GM21515 (cell line): Measurements from ENCODE around the gene UNC80.
A peak's percentile ranks its signal among the peaks of the same experiment; 100 is the strongest.

ENCODE experiments used
- ATAC-seq: cut with Tn5 transposase; IDR thresholded peaks from one replicate; pipeline ENCODE4 v1.9.1; 2021; ENCODE audit not compliant: unreplicated experiment

The UNC80 gene

DNA sequence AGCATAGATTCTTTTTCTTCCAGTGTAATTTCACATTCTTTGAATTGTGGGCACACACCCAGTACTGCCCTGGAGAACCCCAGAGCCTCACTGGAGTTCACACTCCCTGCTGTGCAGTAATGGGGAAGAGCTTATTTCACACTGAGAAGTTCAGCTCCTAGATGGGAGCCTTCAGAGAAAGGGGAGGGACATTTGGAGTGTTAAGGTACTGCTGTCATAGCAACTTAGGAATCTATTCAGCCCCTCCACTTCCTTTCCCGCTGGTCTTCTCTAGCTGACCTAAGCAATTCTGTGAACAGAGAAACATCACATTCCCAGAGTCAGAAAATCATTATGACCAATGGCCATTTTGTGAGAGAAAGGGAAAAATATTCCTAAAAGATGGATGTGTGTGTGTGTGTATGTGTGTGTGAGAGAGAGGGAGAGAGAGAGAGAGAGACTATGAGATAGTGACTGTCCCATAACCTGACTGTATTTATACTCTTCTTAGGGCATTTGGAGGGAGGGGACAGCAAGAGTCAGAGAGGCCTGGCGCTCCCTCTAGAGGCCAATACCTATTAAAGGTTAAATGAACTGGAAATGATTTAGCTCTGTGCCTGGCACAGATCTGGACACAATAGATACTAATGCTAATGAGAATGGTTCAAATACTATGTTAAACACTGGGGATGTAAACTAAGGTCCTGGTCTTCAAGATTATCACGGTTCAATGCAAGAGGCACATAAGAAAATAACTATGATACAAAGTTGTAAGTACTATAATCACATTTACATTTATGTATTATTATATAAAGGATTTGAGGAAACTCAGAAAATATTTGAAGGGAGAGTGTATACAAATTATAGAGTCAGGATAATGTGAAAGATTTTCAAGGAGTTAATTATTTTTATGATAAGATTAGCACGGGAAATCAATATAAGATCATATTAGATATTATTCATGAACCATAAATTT is 189.3 kb downstream of the UNC80 start:
- peak; percentile 95 for ATAC-seq

DNA sequence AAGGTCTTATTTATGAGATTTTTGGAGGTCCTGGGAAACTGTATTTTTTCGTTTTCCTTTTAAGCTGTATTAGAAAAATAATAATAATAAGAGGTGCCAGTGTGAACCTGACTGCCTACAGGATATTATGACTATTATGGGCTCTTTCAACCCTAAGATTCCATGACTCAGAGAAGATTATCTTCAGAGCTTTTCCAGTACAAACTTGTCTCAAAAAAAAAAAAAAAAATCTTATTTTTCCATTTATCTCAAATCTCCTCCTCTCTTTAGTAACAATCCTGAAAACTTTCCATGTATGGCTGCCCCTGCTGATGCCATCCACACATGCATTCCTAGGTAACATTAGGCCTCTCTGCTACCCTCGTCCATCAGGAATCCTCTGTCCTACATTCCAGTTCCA is 194.1 kb downstream of the UNC80 start:
- ATAC-seq = no peak

DNA sequence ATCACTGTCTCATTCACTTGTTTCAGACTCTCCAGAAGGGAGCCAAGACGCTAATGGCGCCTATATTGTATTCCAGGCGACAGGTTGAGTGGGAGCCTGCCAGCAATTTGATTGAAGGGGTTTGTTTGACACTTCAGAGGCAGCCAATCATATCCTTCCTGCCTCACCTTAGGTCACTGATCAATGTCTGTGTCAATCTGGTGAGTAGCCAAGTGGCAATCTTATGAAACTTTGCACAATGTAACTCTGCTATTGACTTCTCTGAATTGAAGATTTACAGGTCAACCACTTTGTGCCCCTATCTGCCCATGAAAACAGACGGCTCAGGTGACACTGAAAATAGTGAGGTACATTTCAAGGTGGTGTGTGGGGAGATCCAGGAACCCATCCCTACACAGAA is 198.1 kb downstream of the UNC80 start:
- no peak for ATAC-seq

GRCh38 chr2:209970271-209970670 is 198.6 kb downstream of the UNC80 start:
- no peak for ATAC-seq

DNA sequence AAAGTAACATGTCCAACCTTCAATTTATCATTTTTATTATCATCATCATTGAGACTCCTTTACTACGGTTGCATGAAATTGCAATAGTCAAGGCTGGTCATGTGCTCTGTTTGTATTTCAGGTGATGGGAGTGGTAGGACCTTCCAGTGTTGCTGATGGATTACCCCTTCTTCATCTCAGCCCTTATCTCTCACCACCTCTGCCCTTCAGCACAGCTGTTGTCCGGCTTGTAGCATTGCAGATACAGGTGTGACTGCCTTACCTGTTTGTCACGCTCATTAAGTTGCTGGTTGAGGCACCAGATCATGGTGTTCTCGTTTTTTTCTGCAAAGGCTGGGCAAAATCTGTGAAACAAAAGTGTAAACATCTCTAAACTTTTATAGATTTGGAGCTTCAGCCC is 199.1 kb downstream of the UNC80 start:
- ATAC-seq = no peak

DNA sequence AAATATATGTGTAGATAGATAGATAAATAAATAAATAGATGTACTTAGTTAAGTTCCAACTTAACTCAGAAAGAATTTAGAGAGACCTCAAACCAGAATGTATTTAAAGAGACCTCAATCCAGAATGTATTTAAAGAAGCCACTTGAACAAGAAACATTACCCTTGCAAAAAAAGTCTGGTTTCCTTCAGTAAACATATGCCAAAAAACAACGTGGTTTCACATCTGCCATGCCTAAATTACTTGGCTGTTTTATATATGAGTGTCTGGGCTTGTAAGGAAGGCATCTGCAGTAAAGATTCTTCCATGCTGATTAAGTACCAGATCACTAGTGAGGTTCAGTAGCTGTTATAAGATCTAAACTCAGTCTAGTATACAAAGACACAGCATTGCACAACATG is 201.7 kb downstream of the UNC80 start:
- no peak for ATAC-seq

DNA sequence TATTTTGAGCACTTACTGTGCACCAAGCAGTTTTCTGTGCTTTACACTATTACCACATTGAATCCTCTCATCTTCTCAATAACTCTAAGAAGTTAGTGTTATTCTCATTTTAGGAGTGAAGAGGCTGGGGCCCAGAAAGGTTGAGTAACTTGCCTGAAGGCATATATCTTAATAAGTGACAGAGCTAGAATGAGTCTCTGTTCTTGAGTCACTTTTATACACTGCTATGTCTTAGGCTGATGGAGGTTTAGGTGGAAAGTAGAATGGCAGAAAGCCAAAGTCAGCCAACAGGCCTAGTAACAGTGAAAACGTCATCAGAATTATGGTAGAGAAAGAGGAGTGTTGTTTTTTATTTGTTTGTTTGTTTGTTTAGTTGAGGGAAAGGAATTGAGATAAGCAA is 202.9 kb downstream of the UNC80 start:
- no peak for ATAC-seq

DNA sequence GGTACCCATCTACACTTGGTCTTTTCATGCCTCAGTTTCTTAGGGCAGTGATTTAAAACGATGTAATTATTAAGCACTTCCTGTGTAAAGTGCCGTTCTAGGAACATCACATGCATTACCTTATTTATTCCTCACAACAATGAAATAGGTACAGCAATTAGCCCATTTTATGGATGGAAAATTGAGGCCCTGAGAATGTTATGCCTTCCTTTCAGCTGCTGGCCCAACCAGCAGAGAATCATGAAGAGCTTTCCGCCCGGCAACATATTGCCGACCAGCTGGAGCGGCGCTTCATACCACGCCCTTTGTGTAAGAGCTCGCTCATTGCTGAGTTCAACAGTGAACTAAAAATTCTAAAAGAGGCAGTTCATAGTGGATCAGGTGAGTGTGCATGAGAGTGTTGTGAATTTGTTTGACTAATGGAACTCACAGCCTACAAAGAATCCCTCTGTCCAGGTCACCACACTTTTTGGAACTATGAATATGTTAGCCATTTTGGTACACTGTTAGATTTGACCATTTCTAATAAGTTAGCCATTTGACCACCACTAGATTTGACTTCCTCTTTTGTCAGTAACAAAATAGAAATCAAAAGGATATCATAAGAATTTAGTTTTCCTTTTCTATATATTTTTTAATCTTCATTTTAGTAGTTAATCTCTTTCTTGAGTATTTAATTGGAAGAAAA is 205.2 kb downstream of the UNC80 start:
- ATAC-seq = peak; percentile 66

- no peak for ATAC-seq
These were observed 206.0 kb downstream of the UNC80 start for GRCh38 chr2:209977386-209978239.

DNA sequence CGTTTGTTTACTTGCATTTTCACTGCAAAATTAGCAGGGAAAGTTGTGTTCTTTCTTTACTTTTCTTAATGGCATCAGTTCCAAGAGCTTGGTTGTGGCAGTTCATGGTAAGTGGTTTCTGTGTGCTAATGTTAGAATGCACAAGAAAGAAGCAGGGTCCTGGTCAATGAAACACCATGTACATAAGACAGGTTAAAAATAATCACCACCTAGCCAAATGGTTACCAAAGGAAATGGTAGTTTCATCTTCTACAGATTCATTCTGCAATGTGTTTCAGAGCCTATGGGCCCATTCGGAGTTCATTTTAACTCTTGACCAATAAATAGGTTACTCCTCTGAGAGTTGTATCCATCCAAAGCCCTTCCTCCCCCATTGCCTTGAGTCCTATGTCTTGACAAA is 212.7 kb downstream of the UNC80 start:
- ATAC-seq = no peak

- no peak for ATAC-seq
These were observed 214.2 kb downstream of the UNC80 start for GRCh38 chr2:209985874-209986273.

GRCh38 chr2:209986415-209986814 is 214.8 kb downstream of the UNC80 start:
- ATAC-seq = no peak

- no peak for ATAC-seq
These were observed 216.4 kb downstream of the UNC80 start for GRCh38 chr2:209988010-209988409.

GRCh38 chr2:209990838-209991237 is 219.2 kb downstream of the UNC80 start:
- no peak for ATAC-seq

DNA sequence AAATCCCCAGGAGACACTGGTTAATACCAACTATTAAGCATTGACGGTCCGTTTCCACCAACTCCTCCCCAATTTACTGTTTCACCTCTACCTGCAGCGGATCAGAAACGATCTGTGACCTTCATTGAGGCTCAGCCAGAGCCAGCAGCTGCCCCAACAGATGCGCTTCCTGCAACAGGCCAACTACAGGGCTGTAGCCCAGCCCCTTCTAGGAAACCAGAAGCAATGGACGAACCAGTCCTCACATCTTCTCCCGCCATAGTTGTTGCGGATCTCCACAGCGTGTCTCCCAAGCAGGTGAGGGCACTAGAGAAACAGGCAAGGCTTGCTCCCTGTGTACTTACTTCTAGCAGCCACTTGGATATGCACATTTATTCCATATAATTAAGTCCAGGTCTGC is 222.3 kb downstream of the UNC80 start:
- ATAC-seq = no peak

- no peak for ATAC-seq
These were observed 227.0 kb downstream of the UNC80 start for GRCh38 chr2:209998596-209998995.

- ATAC-seq = no peak
These were observed 229.1 kb downstream of the UNC80 start for GRCh38 chr2:210000464-210001324.

GRCh38 chr2:210002158-210003157 is 230.8 kb downstream of the UNC80 start, which contains the start of gene RPE:
Gene RPE, plus strand, starts transcription at chr2:210002638. Its CDS starts 24 bp downstream, at chr2:210002662.
- ATAC-seq = peak; percentile 99

DNA sequence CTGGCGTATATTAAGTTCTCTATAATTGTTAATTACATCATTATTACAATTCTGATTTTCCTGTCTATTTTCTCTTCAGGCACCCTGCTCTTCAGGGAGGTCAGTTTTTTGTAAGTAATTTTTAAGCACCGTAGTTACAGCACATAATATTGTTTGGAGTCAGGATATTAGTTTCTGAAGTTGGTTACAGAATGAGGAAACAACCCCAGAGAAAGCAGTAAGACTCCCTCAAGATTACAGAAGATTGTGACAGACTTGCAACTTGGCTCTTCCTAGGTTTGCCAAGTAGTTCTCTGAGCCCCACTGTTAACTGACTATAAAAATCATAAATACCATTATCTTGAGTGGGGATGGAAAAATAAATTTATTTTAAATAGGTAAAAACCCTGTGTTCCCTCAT is 231.7 kb downstream of the UNC80 start:
- ATAC-seq = no peak
